SHP77 treated with DMSO at 0.1 percent for 48 hours (cell line): ENCODE measurements around the gene SFRP5.

Source experiments
- DNase-seq: peaks from one replicate; lab custom pipeline; 2025; lab: John Stamatoyannopoulos, UW

Gene SFRP5

GRCh38 chr10:97771913-97772823 lies at the start of gene SFRP5:
Gene SFRP5, minus strand, starts transcription at chr10:97771999. Its CDS starts 166 bp downstream, at chr10:97771833.
- no peak for DNase-seq

GRCh38 chr10:97820096-97820704 lies 48.4 kb upstream of the SFRP5 start:
- no peak for DNase-seq

GRCh38 chr10:97818572-97818971 lies 46.8 kb upstream of the SFRP5 start:
- DNase-seq, result no peak

- DNase-seq, result no peak
Measured at GRCh38 chr10:97816609-97817008, 44.8 kb upstream of the SFRP5 start.

- no peak for DNase-seq
Measured at GRCh38 chr10:97814996-97815395, 43.2 kb upstream of the SFRP5 start.

GRCh38 chr10:97813311-97813710 lies 41.5 kb upstream of the SFRP5 start:
- DNase-seq, result no peak

- no peak for DNase-seq
Measured at GRCh38 chr10:97812696-97813095, 40.9 kb upstream of the SFRP5 start.

GRCh38 chr10:97811958-97812357 lies 40.2 kb upstream of the SFRP5 start:
- no peak for DNase-seq

- no peak for DNase-seq
Measured at GRCh38 chr10:97810446-97810845, 38.6 kb upstream of the SFRP5 start.

GRCh38 chr10:97805949-97806348 lies 34.1 kb upstream of the SFRP5 start:
- DNase-seq, result no peak

GRCh38 chr10:97805096-97805884 lies 33.5 kb upstream of the SFRP5 start:
- DNase-seq, result no peak

- no peak for DNase-seq
Measured at GRCh38 chr10:97801422-97801821, 29.6 kb upstream of the SFRP5 start.

GRCh38 chr10:97800474-97800873 lies 28.7 kb upstream of the SFRP5 start:
- no peak for DNase-seq

GRCh38 chr10:97798958-97799610 lies 27.3 kb upstream of the SFRP5 start:
- no peak for DNase-seq

- DNase-seq, result no peak
Measured at GRCh38 chr10:97796651-97797050, 24.9 kb upstream of the SFRP5 start.

- DNase-seq, result no peak
Measured at GRCh38 chr10:97795886-97796285, 24.1 kb upstream of the SFRP5 start.

GRCh38 chr10:97791824-97792721 lies 20.3 kb upstream of the SFRP5 start:
- no peak for DNase-seq

- no peak for DNase-seq
Measured at GRCh38 chr10:97789770-97790397, 18.1 kb upstream of the SFRP5 start.

- DNase-seq, result no peak
Measured at GRCh38 chr10:97788552-97789442, 17.0 kb upstream of the SFRP5 start.

- no peak for DNase-seq
Measured at GRCh38 chr10:97785731-97786130, 13.9 kb upstream of the SFRP5 start.
